Measurements from ENCODE around the gene ADH4. TPM values are rescaled to one million over a fixed set of nuclear protein-coding genes. Genes with fewer than 3 reads are reported as not detected.

The ADH4 gene
- total and polyA plus RNA-seq, 10 of the 15 experiments (the other 5 are each of a cell fraction or from before 2014, with no cell fraction given), result not detected

GRCh38 chr4:99135541-99136162 is 8.4 kb downstream of the ADH4 start (continued):
- TF ChIP-seq ZBTB11 (CRISPR knock-in tag; IDR thresholded peaks at IDR 0.05) (no peak), POU2F2 (IDR thresholded peaks at IDR 0.05; ENCODE audit: borderline replicate concordance, low read depth, low read length) (no peak), ATF2 (IDR thresholded peaks at IDR 0.05; ENCODE audit: low read length) (no peak)

GRCh38 chr4:99134586-99134985 is 9.5 kb downstream of the ADH4 start:
- WGBS (ENCODE audit: insufficient coverage, insufficient replicate concordance, low lambda C conversion rate, missing lambda C conversion rate), result 53% methylated on average over 3 of the region's 3 CpGs
- ATAC-seq (no peak), FAIRE-seq (no peak), DNase-seq (ENCODE audit: low read depth, low spot score) (no peak)
- no peaks in the 10 kb centered on the region for H3K27me3 ChIP-seq (replicated peaks in 1 of 2; ENCODE audit: control insufficient read depth in 2 of 2, insufficient read depth in 2 of 2, low read length in 1 of 2)
- no peak overlapping the region for H3K4me3 ChIP-seq
- no peaks in the 10 kb centered on the region for H3K4me1 ChIP-seq (ENCODE audit: control insufficient read depth, insufficient read depth, low read length)
- CTCF ChIA-PET, result interaction anchor here (0.9 kb wide), 1 partner anchor 17 kb away, joined by 3 read pairs; no protein-coding TSS in a partner anchor
- no peak overlapping the region for H3K9ac ChIP-seq (ENCODE audit: control insufficient read depth, insufficient read depth, low read length)
- no peaks in the 10 kb centered on the region for H4K20me1 ChIP-seq (ENCODE audit: control insufficient read depth, insufficient read depth)
- H3K4me2 ChIP-seq (ENCODE audit: control insufficient read depth, insufficient read depth), result no peak overlapping the region
- SMC1A ChIA-PET (ENCODE audit: uncharacterized antibody, unreplicated experiment), result interaction anchor here (0.6 kb wide), 1 partner anchor 44 kb away, joined by 4 read pairs; no protein-coding TSS in a partner anchor
- in situ Hi-C loops (cut with MboI), result no loop called here
- no peaks in the 10 kb centered on the region for H3K9me3 ChIP-seq (replicated peaks; ENCODE audit: control insufficient read depth, insufficient read depth, low read length)
- intact Hi-C loops (cut with micrococcal nuclease; ENCODE audit: unreplicated experiment), result no loop called here
- H3K27ac ChIP-seq (ENCODE audit: control insufficient read depth, insufficient read depth), result no peak overlapping the region
- H3K79me2 ChIP-seq (ENCODE audit: control insufficient read depth, insufficient read depth, low read length), result no peaks in the 10 kb centered on the region
- H3K36me3 ChIP-seq (ENCODE audit: control insufficient read depth in 2 of 2, insufficient read depth in 2 of 2, low read length in 1 of 2), result no peaks in the 10 kb centered on the region
- TF ChIP-seq EZH2 (IDR thresholded peaks at IDR 0.05; ENCODE audit: borderline replicate concordance, control insufficient read depth, low read depth, low read length), result no peak
- TF ChIP-seq, protein P1, sequence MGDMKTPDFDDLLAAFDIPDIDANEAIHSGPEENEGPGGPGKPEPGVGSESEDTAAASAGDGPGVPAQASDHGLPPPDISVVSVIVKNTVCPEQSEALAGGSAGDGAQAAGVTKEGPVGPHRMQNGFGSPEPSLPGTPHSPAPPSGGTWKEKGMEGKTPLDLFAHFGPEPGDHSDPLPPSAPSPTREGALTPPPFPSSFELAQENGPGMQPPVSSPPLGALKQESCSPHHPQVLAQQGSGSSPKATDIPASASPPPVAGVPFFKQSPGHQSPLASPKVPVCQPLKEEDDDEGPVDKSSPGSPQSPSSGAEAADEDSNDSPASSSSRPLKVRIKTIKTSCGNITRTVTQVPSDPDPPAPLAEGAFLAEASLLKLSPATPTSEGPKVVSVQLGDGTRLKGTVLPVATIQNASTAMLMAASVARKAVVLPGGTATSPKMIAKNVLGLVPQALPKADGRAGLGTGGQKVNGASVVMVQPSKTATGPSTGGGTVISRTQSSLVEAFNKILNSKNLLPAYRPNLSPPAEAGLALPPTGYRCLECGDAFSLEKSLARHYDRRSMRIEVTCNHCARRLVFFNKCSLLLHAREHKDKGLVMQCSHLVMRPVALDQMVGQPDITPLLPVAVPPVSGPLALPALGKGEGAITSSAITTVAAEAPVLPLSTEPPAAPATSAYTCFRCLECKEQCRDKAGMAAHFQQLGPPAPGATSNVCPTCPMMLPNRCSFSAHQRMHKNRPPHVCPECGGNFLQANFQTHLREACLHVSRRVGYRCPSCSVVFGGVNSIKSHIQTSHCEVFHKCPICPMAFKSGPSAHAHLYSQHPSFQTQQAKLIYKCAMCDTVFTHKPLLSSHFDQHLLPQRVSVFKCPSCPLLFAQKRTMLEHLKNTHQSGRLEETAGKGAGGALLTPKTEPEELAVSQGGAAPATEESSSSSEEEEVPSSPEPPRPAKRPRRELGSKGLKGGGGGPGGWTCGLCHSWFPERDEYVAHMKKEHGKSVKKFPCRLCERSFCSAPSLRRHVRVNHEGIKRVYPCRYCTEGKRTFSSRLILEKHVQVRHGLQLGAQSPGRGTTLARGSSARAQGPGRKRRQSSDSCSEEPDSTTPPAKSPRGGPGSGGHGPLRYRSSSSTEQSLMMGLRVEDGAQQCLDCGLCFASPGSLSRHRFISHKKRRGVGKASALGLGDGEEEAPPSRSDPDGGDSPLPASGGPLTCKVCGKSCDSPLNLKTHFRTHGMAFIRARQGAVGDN (IDR thresholded peaks at IDR 0.05), result no peak
- TF ChIP-seq CEBPB (IDR thresholded peaks at IDR 0.05; ENCODE audit: borderline replicate concordance in 1 of 2, low read depth in 2 of 2, low read length in 2 of 2), result no peak
- TF ChIP-seq MEF2A (IDR thresholded peaks at IDR 0.05; ENCODE audit: insufficient read depth, low read depth, low read length), result no peak
- H2AFZ ChIP-seq (ENCODE audit: control insufficient read depth, low read depth, low read length), result no peak overlapping the region
- BruUV-seq (replicated peaks), result no TSS peak
- POLR2A ChIA-PET, result no interaction called here
- RAD21 ChIA-PET (ENCODE audit: unreplicated experiment), result no interaction called here
